T-helper 1 cell (primary cell): ENCODE results near the gene ZDHHC12.

Source experiments
- DNase-seq, 5 donors: peaks; one replicate each; pipeline ENCODE4 v3.0.0-alpha.2; 2012 to 2020

Gene ZDHHC12

DNA sequence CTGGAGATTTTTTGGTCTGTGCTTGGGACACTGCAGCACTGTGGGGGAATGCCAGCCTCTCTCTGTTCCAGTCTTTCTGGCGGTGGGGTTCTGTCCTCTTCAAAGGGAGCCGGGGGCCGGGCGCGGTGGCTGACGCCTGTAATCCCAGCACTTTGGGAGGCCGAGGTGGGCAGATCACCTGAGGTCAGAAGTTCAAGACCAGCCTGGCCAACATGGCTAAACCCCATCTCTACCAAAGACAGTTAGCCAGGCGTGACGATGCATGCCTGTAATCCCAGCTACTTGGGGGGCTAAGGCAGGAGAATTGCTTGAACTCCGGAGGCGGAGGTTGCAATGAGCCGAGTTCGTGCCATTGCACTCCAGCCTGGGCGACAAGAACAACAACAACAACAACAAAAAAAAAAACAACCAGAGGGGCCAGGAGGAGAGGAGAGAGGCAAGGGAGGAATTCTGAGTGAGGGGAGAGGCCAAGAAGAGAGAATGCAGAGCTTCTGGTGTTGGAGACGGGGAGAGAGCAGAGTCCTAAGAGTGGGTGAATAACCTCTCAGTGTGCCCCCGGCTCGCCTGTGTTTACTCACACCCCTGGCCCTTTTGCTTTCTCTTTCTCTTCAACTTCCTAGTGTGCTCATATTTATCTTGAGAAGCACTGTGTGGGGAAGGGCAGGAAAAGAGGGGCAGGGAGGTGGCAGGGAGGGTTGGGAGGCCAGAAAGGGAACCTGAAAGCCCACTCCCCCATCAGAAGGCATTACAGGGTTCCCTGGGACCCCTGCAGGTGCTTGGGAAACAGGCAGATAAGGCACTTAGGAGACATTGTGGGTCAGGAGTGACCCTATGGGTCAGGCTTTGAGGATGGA, 38.1 kb downstream of the ZDHHC12 start:
- peak in 2 of 5 donors; percentile 32 to 61 for DNase-seq

GRCh38 chr9:128684325-128685199, 39.4 kb downstream of the ZDHHC12 start:
- peak; percentile 59 to 81 (median 66) for DNase-seq

GRCh38 chr9:128684065-128684324, 39.9 kb downstream of the ZDHHC12 start:
- DNase-seq: no peak

DNA sequence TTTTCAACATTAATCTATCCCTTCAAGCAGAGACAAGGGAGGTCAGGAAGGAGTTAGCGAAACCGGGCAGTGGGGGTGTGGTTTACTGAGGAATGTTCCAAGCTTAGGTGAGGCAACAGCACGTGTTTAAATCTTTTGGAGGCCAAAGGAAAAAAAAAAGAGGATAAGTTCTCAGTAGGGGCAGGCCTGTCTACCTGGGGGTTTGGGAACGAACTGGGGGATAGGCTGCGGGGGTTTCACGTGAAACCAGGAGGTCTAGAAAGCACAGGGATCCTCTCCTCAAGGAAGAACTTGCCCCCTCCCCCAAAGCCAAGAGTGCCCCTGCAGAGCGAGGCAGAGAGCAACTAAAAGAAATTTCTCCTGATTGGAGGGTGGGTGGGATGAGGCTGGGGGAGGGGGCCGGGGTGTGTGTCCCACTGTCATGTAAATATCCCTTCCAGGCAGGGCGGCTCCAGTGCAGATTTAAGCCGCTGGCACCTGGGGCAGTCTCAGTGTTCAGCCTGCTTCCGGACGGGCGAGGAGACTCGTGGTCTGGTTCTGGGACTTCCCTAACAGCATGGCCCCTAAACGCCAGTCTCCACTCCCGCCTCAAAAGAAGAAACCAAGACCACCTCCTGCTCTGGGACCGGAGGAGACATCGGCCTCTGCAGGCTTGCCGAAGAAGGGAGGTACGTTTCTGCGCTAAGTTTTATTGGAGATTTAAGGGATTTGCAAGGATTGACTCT, 40.4 kb downstream of the ZDHHC12 start:
- peak in 1 of 5 donors; percentile 36 for DNase-seq

DNA sequence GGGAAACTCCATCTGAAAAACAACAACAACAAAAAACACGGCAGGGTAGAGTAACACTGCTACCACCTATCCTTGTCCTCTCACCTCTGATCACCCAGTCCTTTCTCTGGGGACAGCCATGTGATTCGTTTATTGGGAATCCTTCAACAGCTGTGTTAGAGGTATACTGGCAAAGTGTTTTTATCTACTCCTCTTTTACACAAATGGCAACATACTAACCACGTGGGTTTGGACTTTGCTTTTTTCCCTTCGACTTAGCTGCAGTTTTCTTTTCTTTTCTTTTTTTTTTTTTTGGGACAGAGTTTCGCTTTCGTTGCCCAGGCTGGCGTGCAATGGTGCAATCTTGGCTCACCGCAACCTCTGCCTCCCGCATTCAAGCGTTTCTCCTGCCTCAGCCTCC, 46.1 kb downstream of the ZDHHC12 start:
- no peak for DNase-seq

GRCh38 chr9:128675382-128675781, 48.5 kb downstream of the ZDHHC12 start:
- DNase-seq: no peak
